HG03565 (cell line): ENCODE measurements around the gene ECSCR.
"Not testable (repeated sequence)": the region's sequence is repeated elsewhere in the genome, so short reads cannot be mapped to it uniquely, and the experiment has no call there.

ENCODE experiments used
- ATAC-seq: cut with Tn5 transposase; IDR thresholded peaks from one replicate; pipeline ENCODE4 v1.9.1; 2021; ENCODE audit warnings: mild to moderate bottlenecking, moderate library complexity; ENCODE audit not compliant: unreplicated experiment

Gene ECSCR

DNA sequence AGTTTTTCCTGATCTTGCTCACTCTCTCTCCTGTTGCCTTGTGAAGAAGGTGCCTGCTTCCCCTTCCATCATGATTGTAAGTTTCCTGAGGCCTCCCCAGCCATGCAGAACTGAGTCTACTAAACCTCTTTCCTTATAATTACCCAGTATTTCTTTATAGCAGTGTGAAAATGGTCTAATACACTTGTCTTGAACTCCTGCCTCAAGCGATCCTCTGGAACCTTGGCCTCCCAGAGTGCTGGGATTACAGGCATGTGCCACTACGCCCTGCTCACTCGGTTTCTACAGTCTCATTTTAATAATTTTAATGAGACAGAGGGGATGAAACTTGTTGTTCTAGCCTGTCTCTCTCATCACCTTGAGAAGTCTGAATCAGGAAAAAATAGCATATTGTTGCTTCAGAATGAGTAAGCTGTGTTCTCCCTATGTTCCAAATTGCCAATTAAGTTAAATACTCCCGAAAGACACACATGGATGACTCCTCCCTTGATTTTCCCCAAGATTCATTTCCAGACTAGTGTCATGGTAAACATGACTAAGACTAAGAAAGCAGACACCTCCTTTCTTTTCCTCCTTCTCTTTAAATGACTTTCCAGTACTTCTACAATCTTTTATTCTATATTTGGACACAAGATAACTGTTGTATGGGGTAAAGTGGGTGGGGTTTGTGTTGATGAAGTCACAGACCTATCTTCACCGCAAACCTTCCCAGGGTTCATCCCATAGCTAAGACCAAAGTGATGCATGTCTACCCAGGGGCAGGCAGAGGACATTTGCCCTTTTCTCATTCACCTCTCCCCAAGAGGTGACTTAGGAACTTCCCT, 15.4 kb downstream of the ECSCR start:
- peak; percentile 53 for ATAC-seq

DNA sequence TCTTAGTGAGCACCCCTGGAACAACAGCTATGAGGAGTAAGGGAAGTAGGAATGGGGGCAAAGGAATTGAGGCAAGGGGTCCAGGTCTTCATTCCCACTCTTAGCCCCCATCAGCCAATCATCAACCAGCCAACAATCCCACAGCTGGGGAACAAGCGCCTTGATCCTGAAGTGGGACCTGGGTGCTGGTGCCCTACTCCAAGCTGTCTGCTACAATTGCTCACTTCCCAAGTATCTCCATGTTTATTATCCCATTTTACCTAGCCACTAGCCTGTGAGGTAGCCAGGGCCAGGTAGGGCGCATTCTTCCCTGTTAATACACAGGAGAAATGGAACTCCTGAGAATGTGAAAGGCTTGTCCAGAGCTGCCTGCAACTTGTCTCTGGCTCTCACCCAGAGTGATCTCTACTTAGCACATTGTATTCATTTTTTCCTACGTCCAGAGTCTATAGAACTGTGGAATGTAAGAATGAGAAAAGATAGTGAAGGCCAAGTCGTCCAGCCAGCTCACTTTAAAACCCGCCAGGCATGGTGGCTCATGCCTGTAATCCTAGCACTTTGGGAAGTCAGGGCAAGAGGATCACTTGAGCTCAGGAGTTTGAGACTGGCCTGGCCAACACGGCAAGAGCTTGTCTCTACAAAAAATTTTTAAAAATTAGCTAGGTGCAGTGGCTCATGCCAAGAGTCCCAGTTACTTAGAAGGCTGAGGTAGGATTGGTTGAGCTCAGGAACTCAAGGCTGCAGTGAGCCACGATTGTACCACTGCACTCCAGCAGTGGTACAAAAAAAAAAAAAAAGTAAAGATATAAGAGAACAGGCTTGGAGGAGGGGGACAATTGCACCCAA, 17.0 kb downstream of the ECSCR start:
- no peak for ATAC-seq

DNA sequence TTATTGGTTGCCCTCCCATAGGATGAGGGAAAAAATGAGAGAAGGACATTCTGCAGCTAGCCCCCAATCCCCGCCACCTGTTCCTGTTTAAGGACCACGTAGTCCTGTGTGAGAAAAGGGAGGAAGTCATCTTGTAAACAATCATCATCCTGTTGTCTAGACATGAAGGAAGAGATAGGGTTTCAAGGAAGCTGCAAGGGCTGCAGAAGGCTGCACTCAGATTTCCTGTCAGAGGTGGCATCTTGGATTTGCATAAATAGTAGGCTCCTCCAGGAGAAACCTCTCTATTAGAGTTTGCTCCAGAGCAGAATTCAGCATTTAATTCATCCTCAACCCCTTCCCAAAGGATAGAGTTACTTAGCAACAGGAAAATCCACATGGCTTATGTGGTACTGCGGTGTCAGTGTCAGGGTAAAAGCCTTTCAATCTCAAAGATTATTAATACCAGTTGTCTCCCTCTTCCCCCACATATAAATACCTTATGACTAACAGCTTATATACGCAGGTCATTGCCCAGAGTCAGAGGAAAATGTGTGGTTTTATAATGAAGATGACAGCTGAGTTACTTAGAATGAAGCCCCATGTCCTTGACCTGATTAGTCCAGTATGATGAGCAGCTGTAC, 18.6 kb downstream of the ECSCR start:
- ATAC-seq, result no peak

DNA sequence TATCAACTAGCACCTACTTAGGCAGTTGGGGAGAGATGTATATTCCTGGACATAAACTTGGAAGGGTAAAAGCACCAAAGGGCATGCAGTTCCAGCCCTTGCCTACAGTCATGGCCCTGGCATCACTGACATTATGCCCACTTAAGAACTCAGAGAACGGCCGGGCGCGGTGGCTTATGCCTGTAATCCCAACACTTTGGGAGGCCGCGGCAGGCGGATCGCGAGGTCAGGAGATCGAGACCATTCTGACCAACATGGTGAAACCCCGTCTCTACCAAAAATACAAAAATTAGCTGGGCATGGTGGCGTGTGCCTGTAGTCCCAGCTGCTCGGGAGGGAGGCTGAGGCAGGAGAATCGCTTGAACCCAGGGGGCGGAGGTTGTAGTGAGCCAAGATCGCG, 22.1 kb downstream of the ECSCR start:
- not testable (repeated sequence) for ATAC-seq

DNA sequence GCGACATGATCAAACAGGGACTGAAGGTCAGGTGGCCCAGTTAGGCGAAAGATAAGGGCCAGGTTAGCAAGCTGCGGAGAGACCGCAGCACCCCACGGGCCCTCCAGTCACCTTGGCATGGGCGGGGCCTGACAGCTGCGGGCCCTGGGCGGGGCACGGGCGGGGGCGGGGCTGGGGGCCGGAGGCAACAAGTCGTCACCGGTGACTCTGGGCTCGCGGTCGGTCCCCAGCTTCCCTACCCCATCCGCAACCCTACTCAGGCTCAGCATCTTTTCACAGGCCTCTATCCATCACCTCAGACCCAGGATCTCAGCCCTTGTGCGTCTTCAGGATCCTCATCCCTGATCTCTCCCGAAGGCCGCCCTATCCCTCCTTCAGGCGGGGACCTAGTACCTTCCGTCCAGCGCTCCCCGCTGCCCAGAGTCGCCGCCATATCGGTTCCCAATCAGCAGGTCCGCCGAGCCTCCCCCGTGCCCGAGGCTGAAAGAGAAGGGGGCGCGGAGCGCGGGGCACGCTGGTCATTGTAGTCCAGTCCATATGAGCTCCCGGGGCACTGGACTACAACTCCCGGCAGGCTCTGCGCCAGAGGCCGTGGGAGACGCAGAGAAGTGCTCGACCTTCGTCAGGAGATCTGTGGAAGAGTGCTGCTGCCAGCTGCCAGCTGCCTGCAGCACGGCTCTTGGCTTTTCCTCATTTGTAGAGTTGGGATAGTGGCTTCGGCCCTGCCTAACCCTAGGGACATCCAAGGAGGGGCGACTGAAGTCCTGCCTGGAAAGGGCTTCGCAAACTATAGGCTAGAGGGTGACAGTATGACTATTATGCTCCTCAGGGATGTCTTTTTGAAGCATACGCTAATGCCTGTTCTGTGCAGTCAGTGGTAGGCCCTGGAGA, 23.3 kb downstream of the ECSCR start, which contains the start of gene DNAJC18:
Gene DNAJC18 (minus strand): TSS at position 513 of the 891 bp plus-strand sequence. CDS start 80 bp downstream, at position 433.
- ATAC-seq, result peak; percentile 83

DNA sequence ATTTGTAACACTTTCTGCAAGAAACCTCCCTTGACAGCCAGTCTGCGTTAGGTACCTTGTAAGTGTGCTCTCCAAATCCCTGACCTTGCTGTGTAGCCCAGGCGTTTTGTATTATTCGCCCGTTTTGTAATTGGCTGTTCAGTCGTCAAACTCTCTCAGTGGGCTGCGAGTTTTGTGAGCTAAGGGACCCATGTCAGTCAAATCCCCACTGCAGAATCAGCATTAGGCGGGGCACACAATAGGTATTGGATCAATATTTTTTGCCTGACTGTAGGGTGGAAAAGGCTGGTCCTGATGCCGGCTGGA, 23.9 kb downstream of the ECSCR start:
- ATAC-seq, result no peak

DNA sequence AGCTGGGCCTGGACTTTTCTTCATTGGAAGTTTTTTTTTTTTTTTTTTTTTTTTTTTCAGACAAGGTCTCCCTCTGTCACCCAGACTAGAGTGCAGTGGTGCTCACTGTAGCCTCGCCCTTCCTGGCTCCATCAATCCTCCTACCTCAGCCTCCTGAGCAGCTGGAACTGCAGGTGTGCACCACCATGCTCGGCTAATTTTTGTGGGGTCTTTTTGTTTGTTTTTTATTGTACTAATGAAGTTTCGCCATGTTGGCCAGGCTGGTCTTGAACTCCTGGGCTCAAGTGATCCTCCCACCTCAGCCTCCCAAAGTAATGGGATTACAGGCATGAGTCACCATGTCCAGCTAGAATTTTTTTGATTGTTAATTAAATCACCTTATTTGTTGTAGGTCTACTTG, 26.9 kb downstream of the ECSCR start:
- ATAC-seq, result no peak

DNA sequence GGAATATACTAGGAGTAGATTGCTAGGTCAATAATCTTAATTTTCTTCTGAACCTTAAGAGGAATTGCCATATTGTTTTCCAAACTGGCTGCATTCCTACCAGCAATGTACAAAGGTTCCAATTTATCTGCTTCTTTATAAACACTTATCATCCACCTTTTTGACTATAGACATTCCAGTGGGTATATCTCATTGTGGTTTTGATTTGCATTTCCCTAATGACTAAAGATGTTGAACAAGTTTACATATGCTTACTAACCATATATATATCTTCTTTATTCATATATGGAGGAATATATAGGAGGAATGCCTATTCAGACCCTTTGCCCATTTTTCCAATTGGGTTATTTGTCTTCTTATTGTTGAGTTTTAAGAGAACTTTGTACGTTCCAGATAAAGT, 30.8 kb downstream of the ECSCR start:
- no peak for ATAC-seq

DNA sequence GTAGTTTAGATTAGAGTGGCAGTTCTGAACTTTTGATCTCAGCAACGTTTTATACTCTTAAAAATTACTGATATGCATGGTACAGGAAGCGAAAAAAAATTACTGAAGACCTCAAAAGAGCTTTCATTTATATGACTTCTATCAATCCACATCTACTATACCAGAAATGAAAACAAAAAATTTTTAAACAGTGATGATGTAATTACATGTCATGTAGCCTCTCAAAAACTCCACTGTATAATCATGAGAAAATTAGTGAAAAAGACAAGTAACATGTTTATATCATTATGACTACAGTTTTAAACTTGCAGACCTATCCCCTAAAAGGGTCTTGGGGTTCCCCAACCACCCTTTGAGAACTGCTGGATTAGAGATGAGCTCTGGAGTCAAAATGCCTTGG, 32.5 kb downstream of the ECSCR start:
- ATAC-seq, result no peak

DNA sequence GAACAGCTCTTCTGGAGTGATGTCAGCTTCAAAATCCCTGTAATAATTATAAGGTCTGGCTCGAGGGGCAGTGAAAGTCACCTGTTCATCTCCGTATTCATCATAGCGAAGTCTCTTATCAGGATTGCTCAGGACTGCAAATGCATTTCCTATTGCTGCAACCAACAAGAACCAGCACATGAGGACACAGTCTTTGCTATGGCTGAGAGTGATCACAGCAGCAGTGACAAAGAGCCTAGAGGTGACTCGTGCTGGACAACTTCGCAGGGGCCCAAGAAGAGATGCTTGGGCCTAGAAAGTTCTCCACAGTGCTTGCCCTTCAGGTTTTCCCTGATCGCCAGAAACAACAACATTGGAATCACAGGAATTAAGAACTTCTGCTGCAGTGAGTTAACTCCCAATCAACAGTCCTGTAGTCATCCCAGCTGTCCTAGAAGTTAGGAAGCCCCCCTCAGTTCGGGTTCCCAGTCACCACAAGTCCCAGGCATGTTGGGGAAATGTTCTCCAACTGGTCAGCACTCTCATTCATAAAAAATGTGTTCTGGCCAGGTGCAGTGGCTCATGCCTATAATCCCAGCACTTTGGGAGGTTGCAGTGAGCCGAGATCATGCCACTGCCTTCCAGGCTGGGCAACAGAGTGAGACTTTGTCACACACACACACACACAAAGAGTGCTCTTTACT, 36.2 kb downstream of the ECSCR start:
- no peak for ATAC-seq

DNA sequence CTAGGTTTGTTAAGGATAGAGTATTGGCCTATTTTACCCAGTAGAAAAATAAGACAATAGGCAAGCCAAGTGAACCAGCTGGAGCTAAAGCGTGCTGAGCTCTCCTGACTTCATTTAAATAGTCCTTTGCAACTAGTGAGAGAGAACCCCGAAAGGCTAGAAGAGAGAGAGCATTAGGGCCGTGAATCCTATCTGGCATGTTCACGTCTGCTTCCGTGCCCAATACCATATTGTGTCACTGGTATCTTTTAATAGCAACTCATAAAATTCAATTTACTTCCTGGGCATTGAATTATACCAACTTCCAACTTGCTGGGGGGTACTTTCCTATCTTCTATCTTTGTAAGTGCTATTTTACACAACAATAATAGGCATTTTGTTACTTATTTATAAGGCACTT, 37.0 kb downstream of the ECSCR start:
- ATAC-seq, result no peak

DNA sequence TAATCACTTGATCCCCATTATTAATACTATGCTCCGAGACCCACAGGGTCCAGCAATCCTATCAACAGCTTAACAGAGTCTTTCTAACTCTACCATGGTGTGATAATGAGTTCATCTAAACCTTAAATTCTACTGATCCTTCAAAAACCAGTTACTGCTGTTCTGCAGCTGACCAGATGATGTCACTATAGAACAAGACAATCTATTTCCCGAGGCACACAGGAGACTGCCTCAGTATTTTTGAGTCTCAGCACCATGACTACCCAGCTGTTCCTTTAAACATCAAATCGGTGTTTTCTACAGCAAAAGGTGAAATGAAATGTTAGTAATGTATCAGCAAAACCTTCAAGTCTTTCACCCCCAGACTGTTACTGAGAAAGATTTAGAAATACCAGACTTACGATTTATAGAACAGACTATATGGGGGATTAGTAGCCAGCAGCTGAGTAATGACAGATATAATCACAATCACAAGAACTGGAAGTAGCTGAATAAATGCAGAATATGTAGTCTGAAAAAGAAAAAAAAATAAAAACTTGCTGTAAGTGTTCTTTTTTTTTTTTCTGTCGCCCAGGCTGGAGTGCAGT, 40.1 kb downstream of the ECSCR start:
- peak; percentile 60 for ATAC-seq

DNA sequence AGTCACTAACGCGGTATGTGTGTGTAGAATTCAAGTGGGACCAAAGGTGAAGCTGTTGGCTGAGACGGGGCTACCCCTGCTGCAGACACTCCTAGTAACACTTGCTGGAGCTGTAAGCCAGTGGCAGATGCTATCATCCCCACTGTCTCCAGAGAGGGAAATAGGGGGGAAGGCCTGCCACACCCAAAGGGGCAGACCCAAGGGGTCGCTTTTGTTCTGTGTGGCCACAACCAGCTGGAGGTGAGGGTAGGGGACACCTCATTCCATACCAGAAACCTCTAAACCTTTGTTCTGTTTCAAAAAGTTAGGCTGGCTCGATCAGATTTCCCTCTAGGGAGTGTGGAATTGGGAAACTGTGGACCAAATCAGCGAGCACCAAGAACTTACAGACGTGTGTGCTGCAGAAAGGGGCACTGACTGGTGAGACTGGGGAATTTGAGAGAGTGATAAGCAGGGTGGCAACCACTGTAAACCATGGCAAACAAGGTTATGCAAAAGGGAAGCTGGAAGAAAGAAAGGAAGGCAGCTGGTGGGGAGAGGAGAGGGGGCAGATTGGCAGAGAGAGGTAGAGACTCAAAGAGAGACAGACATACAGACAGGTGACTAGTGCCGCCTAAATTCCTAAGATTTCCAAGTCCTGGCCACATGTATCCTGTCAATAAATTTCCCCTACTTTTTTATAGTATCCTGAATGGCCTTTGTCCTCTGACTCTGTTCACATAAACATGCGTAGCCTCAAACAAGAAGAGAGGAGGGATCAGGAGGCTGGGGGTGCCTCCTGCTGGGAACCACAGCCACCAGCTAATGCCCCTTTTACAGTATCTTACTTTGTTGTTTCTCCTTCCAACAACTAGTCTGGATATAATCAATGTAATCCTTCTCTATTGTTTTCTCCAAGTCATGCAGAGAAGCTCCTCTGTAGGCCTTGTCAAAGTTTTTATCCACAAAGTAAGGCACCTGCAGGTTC, 43.0 kb downstream of the ECSCR start:
- ATAC-seq, result no peak

DNA sequence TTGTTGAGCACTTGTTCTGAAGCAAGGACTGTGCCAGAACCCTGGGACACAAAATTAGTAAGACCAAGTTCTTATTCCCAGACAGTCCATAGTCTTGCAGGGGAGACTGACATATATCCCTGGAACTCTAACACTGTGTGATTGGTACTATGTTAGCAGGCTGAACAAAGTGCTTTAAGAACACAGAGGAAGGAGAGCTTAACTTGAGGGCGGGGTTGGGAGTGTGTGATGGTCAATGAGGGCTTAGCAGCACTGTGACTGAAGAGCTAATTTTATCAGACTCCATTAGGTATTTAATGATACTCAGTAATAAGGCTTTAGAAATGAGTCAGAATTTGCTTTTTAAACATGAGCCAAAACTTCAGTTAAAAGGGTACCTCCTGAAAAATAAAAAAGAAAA, 43.8 kb downstream of the ECSCR start:
- no peak for ATAC-seq

DNA sequence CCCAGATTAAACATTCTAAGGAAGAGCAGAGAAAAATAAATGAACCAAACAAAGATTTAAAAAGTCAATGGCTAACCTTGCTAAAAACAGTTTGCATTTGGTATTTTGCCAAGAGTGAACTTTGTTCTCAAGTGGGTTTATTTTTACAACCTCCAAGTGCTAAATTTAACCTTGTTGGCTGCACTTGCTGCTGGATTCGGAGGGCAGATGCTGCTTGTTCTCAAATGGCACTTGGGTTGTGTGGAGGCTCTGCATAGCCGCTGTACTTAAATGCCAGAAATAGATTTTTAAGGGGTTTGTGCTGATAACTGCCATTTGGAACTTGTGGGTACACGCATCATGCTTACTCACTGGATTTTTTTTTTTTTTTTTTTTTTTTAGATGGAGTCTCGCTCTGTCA, 45.3 kb downstream of the ECSCR start:
- no peak for ATAC-seq

DNA sequence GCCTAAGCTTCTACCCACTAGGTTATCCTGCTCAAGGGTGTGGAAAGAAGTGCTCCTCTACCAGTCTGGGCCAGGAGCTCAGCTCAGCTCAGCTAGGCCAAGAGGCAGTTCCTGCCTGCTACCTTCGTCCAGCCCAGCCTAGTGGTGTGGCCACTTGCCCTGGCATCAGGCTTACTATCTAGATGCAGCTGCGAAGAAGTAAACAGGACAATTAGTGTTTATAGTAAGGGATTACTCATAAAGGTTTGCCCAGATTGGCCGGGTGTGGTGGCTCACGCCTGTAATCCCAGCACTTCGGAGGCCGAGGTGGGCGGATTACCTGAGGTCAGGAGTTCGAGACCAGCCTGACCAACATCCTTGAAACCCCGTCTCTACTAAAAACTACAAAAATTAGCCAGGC, 45.9 kb downstream of the ECSCR start:
- no peak for ATAC-seq

DNA sequence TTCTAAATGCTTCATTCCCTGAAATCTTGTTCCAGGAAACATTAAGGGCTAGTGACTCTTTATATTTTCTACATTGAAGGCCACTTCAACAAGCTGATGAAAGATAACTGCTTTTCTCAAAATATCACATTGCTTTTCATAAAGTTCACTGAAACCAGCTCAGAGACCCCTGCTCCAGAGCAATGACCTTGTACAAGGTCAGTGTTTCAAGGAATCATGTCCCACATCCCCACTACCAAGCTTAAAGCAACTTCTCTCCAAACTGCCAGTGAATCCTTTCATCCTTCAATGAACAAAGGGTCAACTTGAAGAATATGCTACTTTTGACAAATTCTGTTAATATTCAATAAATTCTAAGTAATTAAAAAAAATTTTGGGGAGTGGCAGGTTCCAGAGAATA, 46.7 kb downstream of the ECSCR start:
- ATAC-seq, result no peak

DNA sequence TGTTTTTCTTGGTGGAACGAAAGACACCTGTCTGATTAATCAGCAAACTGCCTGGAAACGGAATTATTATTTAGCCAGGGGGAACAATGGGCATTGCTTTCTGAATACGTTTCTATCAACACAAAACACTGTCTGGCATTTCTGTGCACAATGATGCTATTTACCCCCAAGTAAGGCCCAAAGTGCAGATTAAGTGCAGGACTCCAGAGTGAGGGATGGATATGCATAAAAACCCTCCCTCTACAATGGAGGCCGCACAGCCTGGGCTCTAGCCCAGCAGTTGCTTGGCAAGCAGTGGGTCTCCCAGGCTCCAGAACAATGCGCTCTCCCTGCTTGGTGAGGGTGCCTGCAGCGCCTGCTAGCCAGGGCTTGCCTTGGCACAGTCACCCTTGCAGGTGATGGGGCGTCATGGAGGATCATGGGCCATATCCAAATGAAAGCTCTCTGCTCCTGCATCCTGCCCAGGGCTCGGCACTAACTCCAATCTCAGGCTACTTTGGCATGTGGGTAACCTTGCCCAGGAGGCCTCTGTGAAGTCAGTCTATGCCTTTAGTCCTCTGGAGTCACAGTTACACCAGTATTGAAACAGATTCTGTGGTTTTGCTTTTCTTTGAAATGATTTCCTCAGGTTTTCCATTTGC, 47.2 kb downstream of the ECSCR start:
- ATAC-seq, result no peak
